Lung (tissue), 12 donors: ENCODE data around the gene LCN15. TPM values are rescaled to one million over a fixed set of nuclear protein-coding genes. Genes with fewer than 3 reads are reported as not detected.

ENCODE experiments used
- ATAC-seq: fragments of 200-7000 bp; cut with Tn5 transposase; one replicate; pipeline ENCODE4 v1.9.1; 2020; ENCODE audit warnings: moderate number of reproducible peaks; ENCODE audit not compliant: insufficient read depth, low FRiP score
- DNase-seq, 3 donors: peaks; one replicate each; pipeline ENCODE4 v3.0.0-alpha.2; 2013 to 2017
- H3K27ac ChIP-seq, 2 donors: one replicate each; pipeline ENCODE4 v1.5.1; 2013; ENCODE audit warnings: mild to moderate bottlenecking in 2 of 2, moderate library complexity in 2 of 2, control low read depth in 1 of 2, inconsistent platforms in 1 of 2, low read depth in 1 of 2, low read length in 1 of 2
- H3K27me3 ChIP-seq, 3 donors: one replicate each; pipeline ENCODE4 v1.5.1; 2013; ENCODE audit warnings: low read length in 2 of 3; ENCODE audit not compliant: control insufficient read depth in 3 of 3, insufficient read depth in 3 of 3
- H3K36me3 ChIP-seq, 4 donors: one replicate each; pipeline ENCODE4 v1.5.1; 2013; ENCODE audit warnings: low read length in 4 of 4, mild to moderate bottlenecking in 1 of 4, moderate library complexity in 1 of 4; ENCODE audit not compliant: control insufficient read depth in 4 of 4, insufficient read depth in 4 of 4
- H3K4me1 ChIP-seq, 5 donors: one replicate each; pipeline ENCODE4 v1.5.1; 2013; ENCODE audit warnings: low read length in 5 of 5, mild to moderate bottlenecking in 2 of 5, moderate library complexity in 1 of 5; ENCODE audit not compliant: control insufficient read depth in 5 of 5, insufficient read depth in 5 of 5
- H3K4me3 ChIP-seq: one replicate; pipeline ENCODE4 v1.5.1; 2013; ENCODE audit warnings: mild to moderate bottlenecking, control low read depth, moderate library complexity
- H3K9ac ChIP-seq, 2 donors: one replicate each; pipeline ENCODE4 v1.5.1; 2013; ENCODE audit warnings: low read length in 2 of 2, control low read depth in 1 of 2; ENCODE audit not compliant: insufficient read depth in 1 of 2
- H3K9me3 ChIP-seq, 4 donors: one replicate each; pipeline ENCODE4 v1.5.1; 2013; ENCODE audit warnings: low read length in 3 of 4, mild to moderate bottlenecking in 1 of 4, moderate library complexity in 1 of 4; ENCODE audit not compliant: control insufficient read depth in 4 of 4, insufficient read depth in 3 of 4
- WGBS, 2 donors: extraction: QIAGEN DNeasy Blood & Tissue Kit; methylation state at CpG; one replicate each; pipeline ENCODE4 v1.1.7; 2013; 5-methylcytosine and 5-hydroxymethylcytosine counted together
- polyA plus RNA-seq, 2 donors: library from polyadenylated mRNA; stranded (reverse); fragments of 200-250 nt; gene quantifications; one replicate each; pipeline ENCODE4 v1.2.1, GENCODE V29; 2013
- total RNA-seq, 2 donors: library from RNA; depleted of rRNA in 1 of 2; stranded (reverse); fragments of >200 nt in 1 of 2; gene quantifications; one replicate each; pipeline ENCODE4 v1.2.1, GENCODE V29; 2014 to 2021
- TF ChIP-seq, protein P1 (sequence below): IDR thresholded peaks from 2 replicates; pipeline ENCODE4 v1.5.1; 2012; ENCODE audit warnings: mild to moderate bottlenecking; ENCODE audit errors: control extremely low read depth, extremely low read depth
- donor health status: control.
- donor health status: control.
- donor health status: Bipolar disorder and iron deficiency.
- donor health status: healthy.
- donor health status: DM: yes; HTN: yes; CAD: no.

Gene LCN15
- total and polyA plus RNA-seq, 4 donors = 0.16 TPM; not detected in 3

DNA sequence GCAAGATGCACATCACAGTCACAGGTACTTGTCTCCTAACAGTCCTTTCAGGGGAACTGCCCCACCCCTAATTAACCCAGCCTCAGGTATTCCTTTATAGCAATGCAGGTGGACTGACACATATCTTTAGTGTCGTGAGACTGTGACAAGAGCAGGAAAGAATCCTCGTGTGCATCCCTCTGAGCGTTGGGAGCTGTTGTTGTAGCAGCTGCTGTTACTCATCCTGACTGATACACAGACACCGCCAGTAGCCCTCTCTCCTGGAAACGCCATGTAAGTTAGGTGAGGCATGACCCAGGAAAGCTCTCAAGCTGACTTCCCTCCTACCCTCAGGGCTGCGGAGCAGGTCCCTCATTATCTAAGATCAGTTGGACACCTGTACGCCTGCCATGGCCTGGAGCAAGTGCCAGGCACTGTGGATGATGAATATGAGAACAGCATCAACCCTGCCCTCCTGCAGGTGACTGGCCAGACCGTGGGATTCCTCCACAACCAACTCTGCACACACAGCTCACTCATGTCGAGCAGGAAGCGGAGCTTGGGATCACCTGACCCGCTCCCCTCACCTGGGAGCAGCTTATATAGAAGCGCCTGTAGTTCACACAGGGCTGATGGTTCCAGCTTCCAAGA, 10.2 kb upstream of the LCN15 start:
- Histone ChIP-seq H3K4me3 (no peak overlapping the region), H3K36me3 (no peaks in the 10 kb centered on the region), H3K9me3 (peaks cover 0 to 7% (median 2%) of the 10 kb centered on the region in 4 donors), H3K9ac (no peak overlapping the region), H3K27ac (no peak overlapping the region), H3K4me1 (peaks cover 0 to 2% (median 0%) of the 10 kb centered on the region in 5 donors), H3K27me3 (no peaks in the 10 kb centered on the region)
- TF ChIP-seq, protein P1, sequence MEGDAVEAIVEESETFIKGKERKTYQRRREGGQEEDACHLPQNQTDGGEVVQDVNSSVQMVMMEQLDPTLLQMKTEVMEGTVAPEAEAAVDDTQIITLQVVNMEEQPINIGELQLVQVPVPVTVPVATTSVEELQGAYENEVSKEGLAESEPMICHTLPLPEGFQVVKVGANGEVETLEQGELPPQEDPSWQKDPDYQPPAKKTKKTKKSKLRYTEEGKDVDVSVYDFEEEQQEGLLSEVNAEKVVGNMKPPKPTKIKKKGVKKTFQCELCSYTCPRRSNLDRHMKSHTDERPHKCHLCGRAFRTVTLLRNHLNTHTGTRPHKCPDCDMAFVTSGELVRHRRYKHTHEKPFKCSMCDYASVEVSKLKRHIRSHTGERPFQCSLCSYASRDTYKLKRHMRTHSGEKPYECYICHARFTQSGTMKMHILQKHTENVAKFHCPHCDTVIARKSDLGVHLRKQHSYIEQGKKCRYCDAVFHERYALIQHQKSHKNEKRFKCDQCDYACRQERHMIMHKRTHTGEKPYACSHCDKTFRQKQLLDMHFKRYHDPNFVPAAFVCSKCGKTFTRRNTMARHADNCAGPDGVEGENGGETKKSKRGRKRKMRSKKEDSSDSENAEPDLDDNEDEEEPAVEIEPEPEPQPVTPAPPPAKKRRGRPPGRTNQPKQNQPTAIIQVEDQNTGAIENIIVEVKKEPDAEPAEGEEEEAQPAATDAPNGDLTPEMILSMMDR = no peak
- ATAC-seq (no peak), DNase-seq (no peak)
- WGBS, 2 donors = 90 to 91% methylated on average over 12 of the region's 12 CpGs

DNA sequence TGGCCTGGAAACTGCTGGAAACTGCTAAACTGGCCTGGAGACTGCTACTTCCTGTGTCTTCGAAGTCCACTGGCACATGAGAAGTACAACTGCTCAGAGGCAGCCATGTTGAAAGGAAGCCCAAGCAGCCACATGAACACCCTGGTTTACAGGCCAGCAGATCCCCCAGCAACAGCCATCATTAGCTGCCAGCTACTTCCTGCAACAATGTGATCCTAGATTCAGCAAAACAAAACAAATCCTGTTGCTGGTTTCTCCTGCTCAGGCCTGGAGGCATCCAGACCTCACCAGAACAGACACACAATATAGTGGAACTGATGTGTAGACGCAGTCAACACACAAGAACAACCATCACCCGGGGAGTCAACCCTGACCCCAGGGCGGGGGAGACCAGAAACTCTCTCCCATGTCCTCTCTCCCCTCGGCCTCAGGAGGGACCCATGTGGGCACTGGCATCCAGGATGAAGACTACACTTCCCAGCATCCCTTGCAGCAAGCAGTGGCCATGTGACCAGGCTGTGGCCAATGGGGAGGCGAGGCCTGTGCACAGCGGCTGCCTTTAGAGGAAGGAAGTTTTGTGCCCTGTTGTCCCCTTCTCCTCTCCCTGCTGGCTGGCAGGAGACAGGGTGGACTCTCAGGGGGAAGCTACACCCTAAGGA, 9.2 kb upstream of the LCN15 start:
- H3K4me3 ChIP-seq = no peak overlapping the region
- H3K4me1 ChIP-seq = peaks cover 0 to 2% (median 0%) of the 10 kb centered on the region in 5 donors
- DNase-seq (no peak), ATAC-seq (no peak)
- no peak overlapping the region for H3K9ac ChIP-seq
- H3K36me3 ChIP-seq = no peaks in the 10 kb centered on the region
- no peak overlapping the region for H3K27ac ChIP-seq
- H3K27me3 ChIP-seq = no peaks in the 10 kb centered on the region
- peaks cover 0 to 7% (median 2%) of the 10 kb centered on the region in 4 donors for H3K9me3 ChIP-seq
- WGBS, 2 donors = 76 to 78% methylated on average over 7 of the region's 7 CpGs
- TF ChIP-seq, protein P1 = no peak

DNA sequence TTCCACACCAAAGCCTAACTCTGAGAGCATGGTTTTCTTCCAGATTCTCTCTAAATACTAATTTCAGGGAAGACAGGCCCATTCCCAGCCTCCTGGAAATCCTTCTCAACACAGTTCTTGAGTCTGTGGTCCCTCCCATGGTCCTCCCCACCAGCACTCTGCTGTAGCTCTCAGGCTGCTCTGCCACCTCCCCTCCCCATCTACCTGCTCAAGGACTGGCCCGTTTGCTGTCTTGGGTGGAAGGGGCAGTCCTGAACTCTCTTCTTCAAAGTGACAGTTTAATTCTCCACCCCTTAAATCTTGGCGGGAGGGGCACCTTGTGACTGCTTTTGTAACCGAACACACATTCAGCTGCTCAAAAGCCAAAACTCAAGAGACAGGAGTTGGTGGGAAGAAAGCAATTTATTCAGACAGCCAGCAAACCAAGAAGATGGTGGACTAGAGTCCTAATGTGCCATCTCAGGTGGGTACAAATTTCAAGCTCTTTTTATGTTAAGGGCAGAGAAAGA, 7.6 kb upstream of the LCN15 start:
- Histone ChIP-seq H3K4me3 (no peak overlapping the region), H3K36me3 (no peaks in the 10 kb centered on the region), H3K9me3 (peaks cover 0 to 7% (median 2%) of the 10 kb centered on the region in 4 donors), H3K4me1 (peaks cover 0 to 2% (median 0%) of the 10 kb centered on the region in 5 donors), H3K27me3 (peaks cover 0 to 3% (median 0%) of the 10 kb centered on the region in 3 donors), H3K9ac (no peak overlapping the region), H3K27ac (no peak overlapping the region)
- TF ChIP-seq, protein P1 = no peak
- no peak for ATAC-seq
- no peak for DNase-seq
- 71 to 85% methylated on average over 3 of the region's 3 CpGs for WGBS, 2 donors
